ENCODE results near the gene CYB561A3.
"Not testable (repeated sequence)": the region's sequence is repeated elsewhere in the genome, so short reads cannot be mapped to it uniquely, and the experiment has no call there.

CYB561A3 gene

GRCh38 chr11:61361741-61362541, at the start of gene CYB561A3, which contains the start of gene TMEM138:
CYB561A3 (minus strand) TSS chr11:61361882; CDS start chr11:61356713, 5,169 bp downstream.
TMEM138 (plus strand) TSS chr11:61362374; CDS start chr11:61364391, 2,017 bp downstream.
- peak; percentile 69 to 72 for DNase-seq (ENCODE audit: low read depth in 2 of 2)

GRCh38 chr11:61406991-61407728, 45.5 kb upstream of the CYB561A3 start:
- no peak for DNase-seq (ENCODE audit: low read depth in 2 of 2)

- DNase-seq (ENCODE audit: low read depth in 2 of 2): no peak
These were observed 44.4 kb upstream of the CYB561A3 start for GRCh38 chr11:61406067-61406466.

DNA sequence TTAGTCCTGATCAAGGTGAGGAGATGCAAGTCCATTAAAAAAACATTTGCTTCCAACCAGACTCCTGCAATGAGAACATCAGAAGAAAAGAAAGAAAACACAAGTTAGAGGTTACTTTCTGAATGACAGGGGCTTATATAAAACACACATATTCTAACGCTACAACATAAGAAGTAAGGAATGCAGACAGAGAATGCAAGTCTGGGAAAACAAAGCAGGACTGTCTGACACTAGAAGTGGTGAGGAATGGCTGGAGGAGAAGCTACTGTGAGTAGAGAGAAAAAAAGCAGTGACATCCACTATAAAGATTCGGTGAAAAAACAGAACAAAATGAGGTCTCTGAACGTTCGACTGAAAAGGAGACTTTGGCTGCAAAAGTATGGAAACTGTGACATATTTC, 43.0 kb upstream of the CYB561A3 start:
- no peak for DNase-seq (ENCODE audit: low read depth in 2 of 2)

- DNase-seq (ENCODE audit: low read depth in 2 of 2): no peak
These were observed 42.4 kb upstream of the CYB561A3 start for GRCh38 chr11:61404103-61404502.

- no peak for DNase-seq (ENCODE audit: low read depth in 2 of 2)
These were observed 42.0 kb upstream of the CYB561A3 start for GRCh38 chr11:61403658-61404057.

DNA sequence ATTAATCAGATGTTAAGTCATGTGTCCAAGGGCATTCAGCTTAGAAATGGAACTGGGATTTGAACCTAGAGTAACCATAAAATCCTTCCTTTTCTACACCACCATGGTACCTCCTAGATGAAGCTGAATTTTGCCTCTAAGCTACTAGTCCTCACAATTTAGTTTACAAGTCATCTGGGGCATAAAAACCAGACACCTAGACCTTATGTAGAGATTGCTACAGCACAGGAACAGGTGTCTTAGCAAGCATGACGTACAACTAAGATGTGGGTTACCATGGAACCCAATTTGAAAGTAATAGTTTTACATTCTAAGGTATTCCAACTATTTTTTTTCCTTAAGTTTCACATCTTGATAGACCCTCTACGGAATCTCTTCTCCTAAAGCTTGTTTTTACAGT, 39.9 kb upstream of the CYB561A3 start:
- DNase-seq (ENCODE audit: low read depth in 2 of 2): no peak

DNA sequence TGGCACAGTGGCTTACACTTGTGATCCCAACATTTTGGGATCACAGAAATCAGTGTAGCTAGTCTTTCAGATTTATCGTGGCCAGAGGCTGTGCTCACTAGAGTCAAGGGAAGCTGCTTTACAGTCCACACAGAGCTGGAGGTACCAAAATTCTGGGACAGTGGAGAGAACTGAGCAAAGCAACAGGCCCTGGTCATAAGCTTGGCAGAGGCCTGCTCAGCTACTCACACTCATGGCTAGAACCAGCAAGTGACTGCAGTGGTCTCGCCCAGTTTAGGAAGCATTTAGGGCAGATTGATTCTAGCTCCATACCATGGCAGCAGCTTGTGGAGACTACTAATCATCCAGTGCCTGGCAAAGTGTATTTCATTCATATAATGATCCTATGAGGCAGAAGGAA, 39.5 kb upstream of the CYB561A3 start:
- DNase-seq (ENCODE audit: low read depth in 2 of 2): no peak

DNA sequence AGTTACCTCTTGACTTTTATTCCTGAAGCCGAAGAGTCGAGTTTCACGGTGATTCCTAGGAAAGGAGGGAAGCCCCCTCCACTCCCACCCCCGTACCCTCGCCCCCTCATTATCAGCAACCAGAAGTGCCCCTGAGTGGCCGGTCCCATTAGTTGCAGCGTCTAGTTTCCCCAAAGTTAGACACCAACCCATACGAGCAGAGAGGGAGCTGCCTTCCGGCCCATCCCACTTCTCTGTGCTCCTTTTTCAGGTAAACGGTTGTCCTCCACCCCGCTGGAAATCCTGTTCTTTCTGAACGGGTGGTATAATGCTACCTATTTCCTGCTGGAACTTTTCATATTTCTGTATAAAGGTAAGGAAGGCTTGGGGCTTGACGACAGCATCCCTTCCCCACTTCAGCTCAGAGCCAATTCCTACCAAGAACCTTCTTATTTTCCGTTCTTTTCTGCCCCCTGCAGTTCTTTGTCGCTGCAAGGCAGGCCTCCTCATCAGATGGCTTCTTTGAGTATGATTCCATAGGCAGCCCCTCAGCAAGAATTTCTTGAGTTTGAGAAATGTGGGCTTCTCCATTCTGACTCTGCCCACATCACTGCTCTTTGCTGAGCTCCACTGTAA, 31.4 kb upstream of the CYB561A3 start:
- no peak for DNase-seq (ENCODE audit: low read depth in 2 of 2)

GRCh38 chr11:61390161-61390560, 28.5 kb upstream of the CYB561A3 start:
- no peak for DNase-seq (ENCODE audit: low read depth in 2 of 2)

- DNase-seq (ENCODE audit: low read depth in 2 of 2): no peak
These were observed 22.9 kb upstream of the CYB561A3 start for GRCh38 chr11:61384271-61385242.

DNA sequence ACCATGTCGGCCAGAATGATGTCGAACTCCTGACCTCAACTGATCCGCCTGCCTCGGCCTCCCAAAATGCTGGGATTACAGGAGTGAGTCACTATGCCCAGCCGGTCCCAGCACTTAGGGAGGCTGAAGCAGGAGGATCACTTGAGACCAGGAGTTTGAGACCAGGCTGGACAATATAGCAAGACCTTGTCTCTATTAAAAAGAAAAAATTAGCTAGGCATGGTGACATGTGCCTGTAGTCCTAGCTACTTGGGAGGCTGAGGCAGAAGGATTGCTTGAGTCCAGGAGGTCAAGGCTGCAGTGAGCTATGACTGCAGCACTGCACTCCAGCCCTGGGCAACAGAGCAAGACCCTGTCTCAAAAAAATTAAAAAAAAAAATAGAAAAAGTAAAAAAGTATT, 22.2 kb upstream of the CYB561A3 start:
- DNase-seq (ENCODE audit: low read depth in 2 of 2): not testable (repeated sequence)

- DNase-seq (ENCODE audit: low read depth in 2 of 2): no peak
These were observed 19.2 kb upstream of the CYB561A3 start for GRCh38 chr11:61380884-61381283.

DNA sequence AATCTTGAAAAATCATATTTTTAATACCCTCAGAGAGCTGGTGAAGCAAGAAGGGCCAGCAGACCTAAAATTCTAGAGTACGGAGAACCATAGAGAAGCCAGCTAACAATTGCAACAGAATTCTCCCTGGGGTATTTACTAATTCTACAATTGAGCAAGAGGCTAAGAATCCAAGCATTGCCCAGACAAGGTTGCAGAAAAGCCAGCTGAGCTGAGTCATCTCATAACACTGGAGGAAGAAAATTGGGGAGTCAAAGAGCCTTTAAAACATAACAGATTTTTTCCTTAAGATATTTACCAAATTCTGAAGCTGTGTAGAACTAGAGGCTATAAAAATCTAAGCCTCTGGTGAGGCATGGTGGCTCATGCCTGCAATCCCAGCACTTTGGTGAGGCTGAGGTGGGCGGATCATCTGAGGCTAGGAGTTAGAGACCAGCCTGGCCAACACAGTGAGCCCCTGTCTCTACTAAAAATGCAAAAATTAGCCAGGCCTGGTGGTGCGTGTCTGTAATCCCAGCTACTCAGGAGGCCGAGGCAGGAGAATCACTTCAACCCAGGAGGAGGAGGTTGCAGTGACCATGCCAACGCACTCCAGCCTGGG, 17.1 kb upstream of the CYB561A3 start:
- DNase-seq (ENCODE audit: low read depth in 2 of 2): no peak

GRCh38 chr11:61377461-61378160, 15.9 kb upstream of the CYB561A3 start:
- DNase-seq (ENCODE audit: low read depth in 2 of 2): no peak

DNA sequence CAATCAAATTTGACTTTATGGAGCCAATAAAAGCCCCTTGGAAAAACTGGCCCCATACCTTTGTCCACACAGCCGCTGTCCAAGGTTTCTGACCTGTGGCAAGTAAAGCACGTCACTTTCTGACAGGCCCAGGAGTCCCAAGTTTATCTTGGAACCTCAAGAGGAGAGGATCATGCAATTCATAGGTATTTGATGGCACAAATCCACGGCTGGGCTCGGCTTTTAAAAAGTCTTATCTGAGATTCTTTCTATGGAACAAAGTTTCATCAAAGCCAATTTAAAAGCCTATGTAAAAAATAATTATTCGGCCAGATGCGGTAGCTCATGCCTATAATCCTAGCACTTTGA, 14.1 kb upstream of the CYB561A3 start:
- no peak for DNase-seq (ENCODE audit: low read depth in 2 of 2)

DNA sequence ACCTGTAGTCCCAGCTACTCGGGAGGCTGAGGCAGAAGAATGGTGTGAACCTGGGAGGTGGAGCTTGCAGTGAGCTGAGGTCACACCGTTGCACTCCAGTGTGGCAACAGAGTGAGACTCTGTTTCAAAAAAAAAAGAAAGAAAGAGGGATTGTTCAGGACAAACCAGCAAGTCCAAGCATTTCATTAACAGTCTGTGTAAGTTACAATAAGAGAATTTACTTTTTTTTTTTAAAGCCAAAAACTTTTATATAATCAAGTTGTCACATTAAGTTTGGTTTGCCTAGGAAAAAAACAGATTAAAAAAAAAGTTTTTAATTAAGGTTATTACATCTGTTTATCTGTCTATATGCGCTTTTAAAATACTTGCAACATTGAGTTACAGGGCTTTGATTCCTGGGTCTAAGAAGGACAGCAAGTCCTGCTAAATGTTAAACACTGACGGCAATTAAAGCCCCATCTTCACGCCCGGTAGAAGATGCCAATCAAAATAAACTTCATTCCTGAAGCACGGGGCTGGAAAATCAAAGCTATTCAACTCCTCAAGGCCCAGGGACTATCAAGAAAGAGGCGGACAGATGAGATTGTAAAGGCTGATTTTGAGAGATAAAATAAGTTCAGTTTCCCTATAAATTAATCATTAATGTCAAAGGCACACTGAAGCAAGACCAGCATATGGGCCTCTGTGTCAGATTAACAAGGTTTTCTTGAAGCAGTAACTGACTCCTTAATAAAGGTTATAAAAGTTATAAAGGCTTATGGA, 11.2 kb upstream of the CYB561A3 start:
- no peak for DNase-seq (ENCODE audit: low read depth in 2 of 2)

GRCh38 chr11:61370349-61371005, 8.8 kb upstream of the CYB561A3 start:
- DNase-seq (ENCODE audit: low read depth in 2 of 2): no peak
